Trophoblast cell (in vitro differentiated cells and primary cell): Measurements from ENCODE around the gene CS.

Experiments used
- DNase-seq, 2 donors: peaks; one replicate each; pipeline ENCODE4 v3.0.0-alpha.2; 2016
- H2AFZ ChIP-seq: 2 replicates; pipeline ENCODE4 v1.6.1; 2013; ENCODE audit warnings: low read length, moderate library complexity, mild to moderate bottlenecking; ENCODE audit not compliant: insufficient read depth, poor library complexity
- H2AK5ac ChIP-seq: 2 replicates; pipeline ENCODE4 v1.6.1; 2013; ENCODE audit warnings: mild to moderate bottlenecking, low read length
- H2BK120ac ChIP-seq: 2 replicates; pipeline ENCODE4 v1.6.1; 2013; ENCODE audit warnings: low read length, mild to moderate bottlenecking, moderate library complexity; ENCODE audit not compliant: insufficient read depth, poor library complexity
- H2BK12ac ChIP-seq: 2 replicates; pipeline ENCODE4 v1.6.1; 2013; ENCODE audit warnings: mild to moderate bottlenecking, low read length, moderate library complexity
- H2BK5ac ChIP-seq: 2 replicates; pipeline ENCODE4 v1.6.1; 2013; ENCODE audit warnings: low read length, low read depth, moderate library complexity, mild to moderate bottlenecking; ENCODE audit not compliant: poor library complexity
- H3K14ac ChIP-seq: 2 replicates; pipeline ENCODE4 v1.6.1; 2013; ENCODE audit warnings: mild to moderate bottlenecking, low read length
- H3K18ac ChIP-seq: 2 replicates; pipeline ENCODE4 v1.6.1; 2013; ENCODE audit warnings: mild to moderate bottlenecking, low read length
- H3K23ac ChIP-seq: 2 replicates; pipeline ENCODE4 v1.6.1; 2013; ENCODE audit warnings: low read length
- H3K27ac ChIP-seq: 2 replicates; pipeline ENCODE4 v1.5.1; 2013; ENCODE audit warnings: low read depth, mild to moderate bottlenecking, inconsistent platforms, low read length, moderate library complexity
- H3K27me3 ChIP-seq: 2 replicates; pipeline ENCODE4 v1.6.1; 2013; ENCODE audit warnings: inconsistent platforms, mild to moderate bottlenecking, low read length, moderate library complexity; ENCODE audit not compliant: insufficient read depth
- H3K36me3 ChIP-seq, 2 experiments: 1 replicate in 1 of 2; 2 replicates in 1 of 2; pipeline ENCODE4 v1.6.1; 2013; ENCODE audit warnings: low read length in 2 of 2, mild to moderate bottlenecking in 2 of 2, moderate library complexity in 1 of 2; ENCODE audit not compliant: insufficient read depth in 2 of 2, control insufficient read depth in 1 of 2
- H3K4ac ChIP-seq: 2 replicates; pipeline ENCODE4 v1.6.1; 2013; ENCODE audit warnings: low read depth, mild to moderate bottlenecking, low read length, moderate library complexity
- H3K4me1 ChIP-seq, 2 experiments: 1 replicate in 1 of 2; 2 replicates in 1 of 2; pipeline ENCODE4 v1.6.1; 2013; ENCODE audit warnings: low read length in 2 of 2, mild to moderate bottlenecking in 2 of 2, moderate library complexity in 1 of 2; ENCODE audit not compliant: insufficient read depth in 2 of 2, control insufficient read depth in 1 of 2
- H3K4me2 ChIP-seq: 2 replicates; pipeline ENCODE4 v1.6.1; 2013; ENCODE audit warnings: inconsistent platforms, mild to moderate bottlenecking, low read length, moderate library complexity
- H3K4me3 ChIP-seq: 2 replicates; pipeline ENCODE4 v1.5.1; 2013; ENCODE audit warnings: mild to moderate bottlenecking, low read depth, low read length, inconsistent platforms
- H3K79me1 ChIP-seq: one replicate; pipeline ENCODE4 v1.6.1; 2013; ENCODE audit warnings: low read length
- H3K79me2 ChIP-seq: 2 replicates; pipeline ENCODE4 v1.6.1; 2013; ENCODE audit warnings: low read length, mild to moderate bottlenecking; ENCODE audit not compliant: control insufficient read depth, insufficient read depth, poor library complexity
- H3K9ac ChIP-seq: 2 replicates; pipeline ENCODE4 v1.6.1; 2013; ENCODE audit warnings: mild to moderate bottlenecking, low read length
- H3K9me3 ChIP-seq: 2 replicates; pipeline ENCODE4 v1.6.1; 2013; ENCODE audit warnings: low read depth, mild to moderate bottlenecking, control low read depth, inconsistent platforms, low read length; ENCODE audit not compliant: insufficient read depth
- H4K12ac ChIP-seq: 2 replicates; pipeline ENCODE4 v1.6.1; 2013; ENCODE audit warnings: low read depth, mild to moderate bottlenecking, low read length, moderate library complexity
- H4K8ac ChIP-seq: 2 replicates; pipeline ENCODE4 v1.6.1; 2013; ENCODE audit warnings: low read depth, mild to moderate bottlenecking, low read length, moderate library complexity
- H4K91ac ChIP-seq: one replicate; pipeline ENCODE4 v1.6.1; 2013; ENCODE audit warnings: low read depth, mild to moderate bottlenecking, low read length, moderate library complexity
- WGBS: extraction: QIAGEN DNeasy Blood & Tissue Kit; methylation state at CpG from one replicate; pipeline ENCODE4 v1.1.7; 2013; ENCODE audit warnings: missing lambda C conversion rate; ENCODE audit not compliant: insufficient read length, insufficient coverage; ENCODE audit errors: extremely low coverage; 5-methylcytosine and 5-hydroxymethylcytosine counted together

CS gene

DNA sequence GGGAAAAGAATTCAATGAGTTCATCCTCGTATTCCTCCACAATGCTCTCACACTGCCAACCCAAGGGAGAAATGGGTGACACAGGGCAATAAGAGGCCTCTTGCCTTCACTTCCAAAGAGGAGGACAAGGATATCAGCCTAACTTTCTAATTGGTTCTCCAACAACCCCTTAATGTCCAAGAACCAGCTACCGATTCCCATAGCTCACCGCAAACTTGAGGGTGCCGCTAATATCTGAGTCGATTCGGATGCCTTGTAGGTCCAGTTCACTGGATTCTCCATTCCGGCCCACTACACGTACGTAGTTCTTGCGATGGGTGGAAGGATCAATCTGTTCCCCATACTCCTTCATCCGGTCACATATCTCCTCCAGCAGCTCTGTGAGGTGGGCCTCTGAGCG, 10.9 kb upstream of the CS start:
- no peak overlapping the region for H3K4ac ChIP-seq
- WGBS = no CpG with 5 or more reads among the region's 12 CpGs

DNA sequence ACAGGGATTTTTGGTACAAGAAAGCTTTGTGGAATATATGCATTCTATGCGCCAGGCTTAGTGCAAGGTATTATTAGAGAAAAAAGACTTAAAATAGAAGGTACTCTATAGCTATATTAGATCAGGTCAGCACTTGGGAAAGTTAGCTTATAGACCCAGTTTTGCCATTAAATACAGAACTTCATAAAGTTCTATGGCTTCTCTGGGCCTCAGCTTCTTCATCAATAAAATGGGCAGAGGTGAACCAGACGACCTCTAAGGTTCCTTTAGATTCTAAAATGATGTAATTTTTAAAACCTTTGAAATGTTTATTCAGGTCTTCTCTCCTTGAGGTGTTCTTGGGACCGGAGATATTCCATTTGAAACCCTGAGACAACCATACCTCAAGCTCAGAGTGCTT, 8.6 kb upstream of the CS start:
- no peaks in the 10 kb centered on the region for H3K79me1 ChIP-seq
- H2BK120ac ChIP-seq = no peak overlapping the region
- H3K36me3 ChIP-seq = peaks cover 34 to 54% of the 10 kb centered on the region in 2 experiments
- no peak overlapping the region for H2AK5ac ChIP-seq
- H3K4ac ChIP-seq = no peak overlapping the region
- H3K18ac ChIP-seq = no peak overlapping the region
- DNase-seq = no peak
- no peak overlapping the region for H3K4me2 ChIP-seq
- no peak overlapping the region for H2BK5ac ChIP-seq
- H3K27ac ChIP-seq = no peak overlapping the region
- no peak overlapping the region for H4K91ac ChIP-seq
- H4K8ac ChIP-seq = no peak overlapping the region
- H3K23ac ChIP-seq = no peak overlapping the region
- H3K79me2 ChIP-seq = no peaks in the 10 kb centered on the region
- H3K14ac ChIP-seq = no peak overlapping the region
- no peak overlapping the region for H3K9ac ChIP-seq
- H3K9me3 ChIP-seq = no peaks in the 10 kb centered on the region
- H2BK12ac ChIP-seq = no peak overlapping the region
- H4K12ac ChIP-seq = no peak overlapping the region
- H2AFZ ChIP-seq = no peak overlapping the region
- no CpG with 5 or more reads among the region's 3 CpGs for WGBS
- H3K4me3 ChIP-seq = no peak overlapping the region
- H3K27me3 ChIP-seq = no peaks in the 10 kb centered on the region
- H3K4me1 ChIP-seq = no peaks in the 10 kb centered on the region

More for the DNA sequence above, 10.9 kb upstream of the CS start:
- no peak overlapping the region for H3K4me2 ChIP-seq
- peaks cover 12% of the 10 kb centered on the region for H3K79me2 ChIP-seq
- H2BK120ac ChIP-seq = no peak overlapping the region
- H3K9me3 ChIP-seq = no peaks in the 10 kb centered on the region
- no peak overlapping the region for H3K14ac ChIP-seq
- H3K79me1 ChIP-seq = peaks cover 8% of the 10 kb centered on the region
- no peak for DNase-seq
- H4K8ac ChIP-seq = no peak overlapping the region
- H3K27ac ChIP-seq = no peak overlapping the region
- H2AK5ac ChIP-seq = no peak overlapping the region
- H2BK5ac ChIP-seq = no peak overlapping the region
- no peaks in the 10 kb centered on the region for H3K27me3 ChIP-seq
- no peak overlapping the region for H3K23ac ChIP-seq
- no peak overlapping the region for H2AFZ ChIP-seq
- H3K9ac ChIP-seq = no peak overlapping the region
- H4K91ac ChIP-seq = no peak overlapping the region
- H3K36me3 ChIP-seq = peaks cover 24 to 46% of the 10 kb centered on the region in 2 experiments
- H4K12ac ChIP-seq = no peak overlapping the region
- H3K4me1 ChIP-seq = peaks cover 4 to 5% of the 10 kb centered on the region in 2 experiments
- no peak overlapping the region for H3K4me3 ChIP-seq
- no peak overlapping the region for H3K18ac ChIP-seq
- H2BK12ac ChIP-seq = no peak overlapping the region

DNA sequence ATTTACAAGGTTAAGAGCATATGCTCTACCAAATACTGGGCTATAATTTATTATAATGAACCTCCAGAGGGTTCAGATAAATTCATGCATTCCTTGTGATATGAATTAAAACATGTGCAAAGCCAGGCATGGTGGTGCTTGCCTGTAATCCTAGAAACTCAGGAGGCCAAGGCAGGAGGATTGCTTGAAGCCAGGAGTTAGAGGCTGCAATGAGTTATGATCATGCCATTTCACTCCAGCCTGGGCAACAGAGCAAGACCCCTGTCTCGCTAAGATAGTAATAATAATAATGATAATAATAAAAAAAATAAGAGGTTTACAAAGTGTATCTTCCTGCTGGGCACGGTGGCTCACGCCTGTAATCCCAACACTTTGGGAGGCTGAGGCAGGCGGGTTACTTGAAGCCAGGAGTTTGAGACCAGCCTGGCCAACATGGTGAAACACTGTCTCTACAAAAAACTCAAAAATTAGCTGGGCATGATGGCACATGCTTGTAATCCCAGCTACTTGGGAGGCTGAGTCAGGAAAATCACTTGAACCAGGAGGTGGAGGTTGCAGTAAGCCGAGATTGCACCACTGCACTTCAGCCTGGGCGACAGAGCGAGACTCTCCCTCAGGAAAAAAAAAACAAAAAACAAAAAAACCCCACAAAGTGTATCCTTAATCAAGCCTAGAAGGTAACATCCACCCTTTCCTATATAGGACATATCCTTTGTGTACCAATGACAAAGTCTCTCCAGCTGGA, 7.3 kb upstream of the CS start:
- Histone ChIP-seq H3K18ac (no peak overlapping the region), H3K79me1 (no peaks in the 10 kb centered on the region), H2AK5ac (no peak overlapping the region), H2AFZ (no peak overlapping the region), H3K14ac (no peak overlapping the region), H2BK120ac (no peak overlapping the region), H3K27me3 (no peaks in the 10 kb centered on the region), H3K4me1 (no peaks in the 10 kb centered on the region), H3K27ac (no peak overlapping the region), H3K9ac (no peak overlapping the region), H3K23ac (no peak overlapping the region), H2BK12ac (no peak overlapping the region), H3K36me3 (peaks cover 36 to 54% of the 10 kb centered on the region in 2 experiments), H3K9me3 (no peaks in the 10 kb centered on the region), H3K4me2 (no peak overlapping the region), H3K4ac (no peak overlapping the region), H2BK5ac (no peak overlapping the region), H4K12ac (no peak overlapping the region), H3K79me2 (no peaks in the 10 kb centered on the region), H4K8ac (no peak overlapping the region), H3K4me3 (no peak overlapping the region), H4K91ac (no peak overlapping the region)
- no peak for DNase-seq
- no CpG with 5 or more reads among the region's 7 CpGs for WGBS

GRCh38 chr12:56304872-56305590, 4.9 kb upstream of the CS start:
- H4K8ac ChIP-seq = no peak overlapping the region
- peaks cover 27 to 43% of the 10 kb centered on the region in 2 experiments for H3K36me3 ChIP-seq
- no CpG with 5 or more reads among the region's 8 CpGs for WGBS
- H3K14ac ChIP-seq = no peak overlapping the region
- no peaks in the 10 kb centered on the region for H3K27me3 ChIP-seq
- H3K9ac ChIP-seq = no peak overlapping the region
- peaks cover 3% of the 10 kb centered on the region for H3K79me1 ChIP-seq
- no peak overlapping the region for H3K18ac ChIP-seq
- no peaks in the 10 kb centered on the region for H3K9me3 ChIP-seq
- no peak overlapping the region for H3K4me2 ChIP-seq
- no peak overlapping the region for H2BK12ac ChIP-seq
- H4K91ac ChIP-seq = no peak overlapping the region
- H3K27ac ChIP-seq = no peak overlapping the region
- DNase-seq = no peak
- H3K23ac ChIP-seq = no peak overlapping the region
- H3K4me3 ChIP-seq = no peak overlapping the region
- H2BK120ac ChIP-seq = no peak overlapping the region
- H3K79me2 ChIP-seq = peaks cover under 1% of the 10 kb centered on the region
- H3K4ac ChIP-seq = no peak overlapping the region
- peaks cover 0 to 2% of the 10 kb centered on the region in 2 experiments for H3K4me1 ChIP-seq
- H2AFZ ChIP-seq = no peak overlapping the region
- no peak overlapping the region for H4K12ac ChIP-seq
- no peak overlapping the region for H2AK5ac ChIP-seq
- H2BK5ac ChIP-seq = no peak overlapping the region
